Kidney (tissue), 14 donors: ENCODE results near the gene SHPK. TPM values are rescaled to one million over a fixed set of nuclear protein-coding genes. Genes with fewer than 3 reads are reported as not detected.

Experiments
- DNase-seq, 5 donors: peaks; one replicate each; pipeline ENCODE4 v3.0.0-alpha.2; 2013 to 2020
- FAIRE-seq: peaks from 2 replicates; lab custom pipeline; 2012; peaks lifted over from hg19 to GRCh38; lab: Jason Lieb, UNC
- H3K27ac ChIP-seq, 2 donors: one replicate each; pipeline ENCODE4 v1.7.0; 2013; ENCODE audit warnings: low read depth in 2 of 2, low read length in 2 of 2, inconsistent platforms in 1 of 2
- H3K27me3 ChIP-seq: one replicate; pipeline ENCODE4 v1.7.1; 2013; ENCODE audit warnings: low read length, inconsistent platforms; ENCODE audit not compliant: control insufficient read depth, insufficient read depth
- H3K36me3 ChIP-seq, 3 donors: one replicate each; pipeline versions ENCODE4 v1.7.0 to v1.7.1; 2013; ENCODE audit warnings: low read length in 3 of 3, control low read depth in 1 of 3, inconsistent platforms in 1 of 3; ENCODE audit not compliant: insufficient read depth in 3 of 3, control insufficient read depth in 2 of 3
- H3K4me1 ChIP-seq, 3 donors: one replicate each; pipeline versions ENCODE4 v1.7.0 to v1.7.1; 2013; ENCODE audit warnings: low read length in 3 of 3, inconsistent platforms in 1 of 3, low read depth in 1 of 3; ENCODE audit not compliant: control insufficient read depth in 2 of 3, insufficient read depth in 2 of 3
- H3K4me3 ChIP-seq, 3 donors: one replicate each; pipeline versions ENCODE4 v1.7.0 to v1.8.1; 2013; ENCODE audit warnings: low read length in 3 of 3, control low read depth in 1 of 3, inconsistent platforms in 1 of 3
- H3K9ac ChIP-seq, 3 donors: one replicate each; pipeline versions ENCODE4 v1.7.0 to v1.7.1; 2013; ENCODE audit warnings: low read length in 3 of 3, control low read depth in 1 of 3, inconsistent platforms in 1 of 3
- H3K9me3 ChIP-seq, 3 donors: one replicate each; pipeline versions ENCODE4 v1.7.0 to v1.7.1; 2013; ENCODE audit warnings: low read length in 3 of 3, control low read depth in 1 of 3, inconsistent platforms in 1 of 3; ENCODE audit not compliant: control insufficient read depth in 2 of 3, insufficient read depth in 1 of 3
- intact Hi-C: fragments of 100-400 bp; cut with DNase I; formaldehyde crosslinking; loops from one replicate; pipeline ENCODE4 v1.11.1; 2022
- polyA plus RNA-seq: library from polyadenylated mRNA; stranded (reverse); fragments of 350-450 nt; fragmentation: Illumina TruSeq; extraction: RNeasy Lipid Tissue Mini Kit (QIAGEN cat#74804); gene quantifications from one replicate; pipeline ENCODE4 v1.2.3, GENCODE V29; 2014; ENCODE audit warnings: low read depth, low replicate concordance; ENCODE audit not compliant: insufficient read depth
- total RNA-seq: library from RNA; stranded (reverse); fragmentation: NEBNext Ultra II Directional; extraction: Animal tissue kit (Norgen Biotek cat#: 25700); gene quantifications from one replicate; pipeline ENCODE4 v1.2.1, GENCODE V29; 2021
- TF ChIP-seq, protein P1 (sequence below): IDR thresholded peaks from 3 replicates; pipeline ENCODE4 v1.5.1; 2012; ENCODE audit warnings: mild to moderate bottlenecking, moderate library complexity, borderline replicate concordance; ENCODE audit not compliant: insufficient read depth; ENCODE audit errors: extremely low read depth
- donor health status: control.
- donor health status: control.
- donor health status: control.
- donor health status: control.
- donor health status: control.
- donor health status: DM: yes; HTN: yes; CAD: no.
- donor health status: Normal renal cell carcinoma (clear cell type).

SHPK gene
- total and polyA plus RNA-seq, 2 donors from 2014 or later = 9.2 to 17.5 TPM

DNA sequence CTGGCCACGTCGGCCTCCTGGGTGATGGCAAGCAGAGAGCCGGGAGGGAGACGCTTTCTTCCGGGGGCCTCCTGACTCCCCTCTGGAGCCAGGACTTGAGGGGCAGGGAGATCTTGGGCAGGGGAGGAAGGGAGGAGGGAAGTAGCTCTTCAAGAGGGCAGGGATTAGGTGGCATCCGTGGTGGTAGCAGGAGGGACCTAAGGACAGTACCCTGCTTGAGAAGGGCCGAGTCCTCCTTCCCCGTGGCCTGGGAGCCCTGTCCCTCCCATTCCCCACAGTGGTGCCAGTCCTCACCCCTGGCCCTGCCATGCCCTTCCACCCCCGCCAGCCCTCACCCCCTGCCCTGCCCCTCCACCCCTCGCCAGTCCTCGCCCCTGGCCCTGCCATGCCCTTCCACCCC lies 19.7 kb upstream of the SHPK start:
- H3K36me3 ChIP-seq = no peaks in the 10 kb centered on the region
- FAIRE-seq (no peak), DNase-seq (no peak)
- no peak overlapping the region for H3K4me3 ChIP-seq
- no peaks in the 10 kb centered on the region for H3K9me3 ChIP-seq
- peaks cover 0 to 6% (median 1%) of the 10 kb centered on the region in 3 donors for H3K4me1 ChIP-seq
- H3K27ac ChIP-seq = no peak overlapping the region
- intact Hi-C loops = no loop called here
- H3K27me3 ChIP-seq = no peaks in the 10 kb centered on the region
- TF ChIP-seq, protein P1, sequence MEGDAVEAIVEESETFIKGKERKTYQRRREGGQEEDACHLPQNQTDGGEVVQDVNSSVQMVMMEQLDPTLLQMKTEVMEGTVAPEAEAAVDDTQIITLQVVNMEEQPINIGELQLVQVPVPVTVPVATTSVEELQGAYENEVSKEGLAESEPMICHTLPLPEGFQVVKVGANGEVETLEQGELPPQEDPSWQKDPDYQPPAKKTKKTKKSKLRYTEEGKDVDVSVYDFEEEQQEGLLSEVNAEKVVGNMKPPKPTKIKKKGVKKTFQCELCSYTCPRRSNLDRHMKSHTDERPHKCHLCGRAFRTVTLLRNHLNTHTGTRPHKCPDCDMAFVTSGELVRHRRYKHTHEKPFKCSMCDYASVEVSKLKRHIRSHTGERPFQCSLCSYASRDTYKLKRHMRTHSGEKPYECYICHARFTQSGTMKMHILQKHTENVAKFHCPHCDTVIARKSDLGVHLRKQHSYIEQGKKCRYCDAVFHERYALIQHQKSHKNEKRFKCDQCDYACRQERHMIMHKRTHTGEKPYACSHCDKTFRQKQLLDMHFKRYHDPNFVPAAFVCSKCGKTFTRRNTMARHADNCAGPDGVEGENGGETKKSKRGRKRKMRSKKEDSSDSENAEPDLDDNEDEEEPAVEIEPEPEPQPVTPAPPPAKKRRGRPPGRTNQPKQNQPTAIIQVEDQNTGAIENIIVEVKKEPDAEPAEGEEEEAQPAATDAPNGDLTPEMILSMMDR = no peak
- no peak overlapping the region for H3K9ac ChIP-seq

DNA sequence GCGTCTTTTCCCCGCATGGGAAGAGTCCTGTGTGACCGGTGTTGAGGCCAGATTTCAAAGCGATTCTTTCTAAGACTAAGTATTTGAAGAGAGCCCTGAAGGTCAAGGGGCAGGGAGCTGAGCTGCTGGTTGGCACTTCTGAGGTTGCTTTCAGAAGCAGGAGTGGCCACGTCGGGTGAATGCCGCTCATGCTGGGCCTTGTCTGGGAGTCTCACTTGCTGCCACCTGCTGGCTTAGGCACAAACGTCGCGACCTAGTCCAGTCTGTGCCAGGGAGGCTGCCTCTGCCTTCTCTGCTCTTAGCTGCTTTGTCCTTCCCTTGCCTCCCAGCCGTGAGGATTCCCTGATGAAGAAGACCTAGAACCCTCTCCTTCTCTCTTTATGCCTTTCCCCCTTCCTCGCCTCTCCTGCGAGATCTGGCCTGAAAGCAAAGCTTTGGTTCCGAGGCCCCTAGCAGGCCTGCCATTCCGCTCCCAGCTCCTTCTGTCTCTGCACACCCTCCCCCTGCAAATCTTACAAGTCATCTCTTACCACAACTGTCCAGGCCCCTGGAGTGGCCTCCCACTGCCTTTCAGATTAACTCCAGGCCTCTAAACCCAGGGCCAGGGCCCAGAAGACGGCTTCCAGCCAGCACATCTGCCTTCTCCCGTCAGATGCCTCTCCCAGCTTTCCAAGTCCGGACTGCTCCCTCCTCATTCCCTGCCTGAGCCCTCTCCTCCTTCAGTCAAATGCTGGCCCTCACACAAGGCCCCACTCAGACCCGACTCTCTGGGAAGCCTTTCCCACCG lies 11.9 kb upstream of the SHPK start:
- no peak overlapping the region for H3K27ac ChIP-seq
- no peak overlapping the region for H3K4me3 ChIP-seq
- intact Hi-C loops = no loop called here
- peaks cover 0 to 6% (median 5%) of the 10 kb centered on the region in 3 donors for H3K4me1 ChIP-seq
- H3K36me3 ChIP-seq = peaks cover 0 to 20% (median 4%) of the 10 kb centered on the region in 3 donors
- TF ChIP-seq, protein P1 = peak; percentile 49
- H3K9me3 ChIP-seq = no peaks in the 10 kb centered on the region
- no peak overlapping the region for H3K9ac ChIP-seq
- no peak for FAIRE-seq
- DNase-seq = peak in 4 of 5 donors; percentile 71 to 79 (median 74)
- no peaks in the 10 kb centered on the region for H3K27me3 ChIP-seq

DNA sequence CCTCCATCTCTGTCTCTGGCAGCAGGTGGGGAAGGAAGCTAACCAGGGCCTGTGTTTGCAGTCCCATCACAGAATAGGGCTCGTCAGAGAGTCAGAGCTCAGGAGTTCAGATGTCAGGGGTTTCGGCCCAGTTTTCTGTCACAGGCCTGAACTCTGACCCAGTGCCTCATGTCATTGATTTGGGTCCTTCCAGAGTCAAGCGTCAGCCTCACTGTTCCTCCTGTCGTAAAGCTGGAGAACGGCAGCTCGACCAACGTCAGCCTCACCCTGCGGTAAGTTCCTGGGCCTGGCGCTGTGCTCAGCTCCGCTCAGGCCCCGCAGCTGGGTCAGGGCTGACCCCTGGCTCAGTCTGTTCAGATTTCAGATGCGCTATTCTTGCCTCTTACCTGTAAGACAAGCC lies 11.2 kb upstream of the SHPK start:
- no peak for DNase-seq
- peak overlapping the region in 1 of 3 donors; percentile 26 for H3K9ac ChIP-seq
- H3K4me1 ChIP-seq = peaks cover 0 to 6% (median 5%) of the 10 kb centered on the region in 3 donors
- H3K27me3 ChIP-seq = no peaks in the 10 kb centered on the region
- peaks cover 0 to 20% (median 4%) of the 10 kb centered on the region in 3 donors for H3K36me3 ChIP-seq
- TF ChIP-seq, protein P1 = no peak
- no peak for FAIRE-seq
- intact Hi-C loops = no loop called here
- H3K9me3 ChIP-seq = no peaks in the 10 kb centered on the region
- H3K27ac ChIP-seq = no peak overlapping the region
- no peak overlapping the region for H3K4me3 ChIP-seq
